SIG-M5 treated with dmso at 0.1 percent for 504 hours (cell line): Measurements from ENCODE around the gene ADNP2.

Experiments
- DNase-seq: peaks from one replicate; lab custom pipeline; 2025; ENCODE audit not compliant: unreplicated experiment; lab: John Stamatoyannopoulos, UW

The ADNP2 gene

GRCh38 chr18:80187956-80188642, 79.0 kb downstream of the ADNP2 start:
- DNase-seq, result no peak

- no peak for DNase-seq
Observed at GRCh38 chr18:80188643-80189530, 79.8 kb downstream of the ADNP2 start.

- no peak for DNase-seq
Observed at GRCh38 chr18:80189531-80189865, 80.4 kb downstream of the ADNP2 start.
